ENCODE measurements around the gene JAKMIP1. TPM values are rescaled to one million over a fixed set of nuclear protein-coding genes. Genes with fewer than 3 reads are reported as not detected.
A peak's percentile ranks its signal among the peaks of the same experiment; 100 is the strongest.
"Not testable (repeated sequence)": the region's sequence is repeated elsewhere in the genome, so short reads cannot be mapped to it uniquely, and the experiment has no call there.

JAKMIP1 gene
- total RNA-seq, 1 experiment from 2014 or later, result 0.21 TPM

- no peak for DNase-seq (ENCODE audit: low spot score)
These were observed 56.7 kb downstream of the JAKMIP1 start for GRCh38 chr4:6143603-6144181.

GRCh38 chr4:6142935-6143602 is 57.3 kb downstream of the JAKMIP1 start:
- no peak for DNase-seq (ENCODE audit: low spot score)

DNA sequence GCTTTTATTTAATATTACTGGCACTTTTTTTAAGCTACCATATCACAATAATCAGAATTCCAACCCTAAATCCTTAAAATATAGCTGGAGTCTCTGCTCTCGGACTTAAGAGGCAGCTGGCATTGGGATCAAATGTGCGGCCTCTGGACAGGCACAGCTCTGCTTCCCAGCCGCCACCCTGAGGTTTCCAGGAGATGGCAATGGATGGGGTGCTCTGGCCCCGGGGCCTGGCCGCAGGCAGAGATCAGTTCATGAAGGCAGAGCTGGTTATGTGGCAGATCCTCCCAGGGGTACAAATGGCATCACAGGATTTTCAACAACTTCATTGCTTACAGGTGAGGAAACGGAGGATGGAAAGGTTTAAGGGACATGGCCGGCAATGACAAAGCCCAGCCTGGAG is 57.8 kb downstream of the JAKMIP1 start:
- DNase-seq (ENCODE audit: low spot score), result no peak

DNA sequence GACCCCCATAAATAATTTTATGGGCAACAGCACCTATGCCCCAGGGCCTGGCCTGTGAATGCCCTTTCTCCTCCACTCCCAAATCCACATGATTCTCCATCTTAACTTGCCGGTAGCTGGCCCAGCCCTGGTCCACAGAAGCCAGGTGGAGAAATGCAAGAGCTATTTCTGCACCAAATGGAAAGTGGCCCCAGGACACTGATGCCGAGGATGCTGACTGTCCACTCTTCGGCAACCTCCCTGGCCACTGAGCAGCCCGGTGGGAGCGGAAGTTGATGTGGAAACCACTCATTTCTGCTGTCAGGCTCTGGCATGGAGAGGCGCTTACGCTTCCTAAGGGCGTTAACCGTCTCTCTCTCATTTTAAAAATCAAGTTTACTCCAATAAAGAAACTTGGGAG is 58.8 kb downstream of the JAKMIP1 start:
- DNase-seq (ENCODE audit: low spot score), result no peak

- DNase-seq (ENCODE audit: low spot score), result not testable (repeated sequence)
These were observed 59.3 kb downstream of the JAKMIP1 start for GRCh38 chr4:6141021-6141420.

DNA sequence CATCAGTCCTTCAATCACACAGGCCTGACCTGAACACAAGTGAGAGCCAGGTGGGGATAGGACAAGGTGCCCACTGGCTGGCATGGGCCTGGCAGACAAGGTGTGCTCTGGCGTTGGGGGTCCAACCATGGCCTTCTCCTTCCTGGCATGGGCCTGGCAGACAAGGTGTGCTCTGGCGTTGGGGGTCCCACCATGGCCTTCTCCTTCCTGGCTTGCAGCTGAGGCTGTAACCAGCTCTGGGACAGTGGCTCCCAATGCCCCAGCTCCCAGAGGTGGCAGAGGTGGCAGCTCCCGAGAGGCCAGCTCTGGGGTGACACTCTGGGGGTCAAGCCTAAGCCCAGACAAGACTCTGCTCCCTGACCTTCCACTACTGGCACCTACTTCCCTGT is 62.6 kb downstream of the JAKMIP1 start:
- DNase-seq (ENCODE audit: low spot score), result no peak

- no peak for DNase-seq (ENCODE audit: low spot score)
These were observed 63.2 kb downstream of the JAKMIP1 start for GRCh38 chr4:6137027-6137746.

- peak; percentile 45 for DNase-seq (ENCODE audit: low spot score)
These were observed 65.6 kb downstream of the JAKMIP1 start for GRCh38 chr4:6134612-6135220.

GRCh38 chr4:6132716-6133115 is 67.6 kb downstream of the JAKMIP1 start:
- no peak for DNase-seq (ENCODE audit: low spot score)

DNA sequence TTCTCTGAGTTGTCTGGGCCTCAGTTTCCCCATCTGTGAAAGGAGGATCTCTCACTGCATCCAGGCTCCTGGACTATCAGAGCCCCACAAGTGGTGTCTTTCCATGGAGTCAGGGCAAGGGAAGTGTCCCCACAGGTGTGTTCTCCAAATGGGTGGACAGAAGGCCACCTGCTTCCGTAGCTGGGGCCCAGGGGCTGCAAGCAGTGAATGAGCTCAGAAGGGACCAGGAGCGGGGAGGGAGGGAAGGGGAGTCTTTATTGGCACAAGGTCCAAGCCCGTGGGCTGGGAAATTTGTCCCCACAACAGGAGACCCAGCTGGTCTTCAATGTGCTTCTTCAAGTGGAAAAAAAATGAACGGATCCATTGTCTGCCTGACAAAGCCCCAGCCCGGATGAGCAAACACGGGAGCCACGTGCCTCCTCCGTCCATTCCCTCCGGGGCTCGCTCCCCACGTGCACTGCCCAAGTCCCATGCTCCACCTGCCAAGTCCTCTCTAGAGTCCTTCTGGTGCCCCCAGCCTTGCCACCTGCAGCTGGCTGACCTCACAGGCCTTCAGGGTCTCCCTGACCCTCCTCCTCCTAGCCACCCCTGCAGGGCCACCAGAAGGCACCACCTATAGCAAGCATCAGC is 72.0 kb downstream of the JAKMIP1 start:
- no peak for DNase-seq (ENCODE audit: low spot score)

GRCh38 chr4:6126971-6127745 is 73.2 kb downstream of the JAKMIP1 start:
- no peak for DNase-seq (ENCODE audit: low spot score)

GRCh38 chr4:6125103-6125651 is 75.2 kb downstream of the JAKMIP1 start:
- DNase-seq (ENCODE audit: low spot score), result no peak

DNA sequence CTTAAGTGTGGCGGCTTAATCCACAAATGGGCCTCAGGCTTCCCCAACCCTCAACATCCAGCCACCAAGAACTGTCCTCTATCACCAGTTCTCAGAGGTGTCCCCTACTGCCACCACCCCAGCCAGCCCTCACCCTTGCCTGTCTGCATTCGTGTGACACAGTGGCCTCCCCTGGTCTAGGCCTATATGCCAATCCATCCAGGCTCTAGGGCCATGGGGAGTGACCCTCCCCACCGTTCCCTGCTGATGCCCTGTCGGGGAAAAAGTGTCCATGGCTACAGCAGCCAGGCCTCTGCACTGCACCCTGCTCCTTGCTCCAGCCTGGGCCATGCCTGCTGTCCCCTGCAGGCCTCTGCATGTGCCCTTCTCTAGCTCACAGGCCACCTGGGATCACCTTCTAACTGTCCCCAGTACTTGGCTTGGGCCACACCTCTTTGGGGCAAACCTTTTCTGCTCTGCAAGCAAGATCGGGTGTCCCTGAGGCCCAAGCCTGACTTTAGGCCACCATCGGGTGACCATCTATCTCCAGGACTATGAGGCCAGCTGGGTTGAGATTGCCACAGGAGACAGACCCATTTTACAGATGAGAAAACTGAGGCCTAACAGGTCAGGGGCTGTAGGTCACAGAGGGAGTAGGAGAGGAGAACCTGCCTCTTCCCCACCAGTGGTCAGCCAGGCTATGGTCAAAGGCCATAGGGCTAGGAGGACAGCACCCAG is 75.8 kb downstream of the JAKMIP1 start:
- DNase-seq (ENCODE audit: low spot score), result no peak

DNA sequence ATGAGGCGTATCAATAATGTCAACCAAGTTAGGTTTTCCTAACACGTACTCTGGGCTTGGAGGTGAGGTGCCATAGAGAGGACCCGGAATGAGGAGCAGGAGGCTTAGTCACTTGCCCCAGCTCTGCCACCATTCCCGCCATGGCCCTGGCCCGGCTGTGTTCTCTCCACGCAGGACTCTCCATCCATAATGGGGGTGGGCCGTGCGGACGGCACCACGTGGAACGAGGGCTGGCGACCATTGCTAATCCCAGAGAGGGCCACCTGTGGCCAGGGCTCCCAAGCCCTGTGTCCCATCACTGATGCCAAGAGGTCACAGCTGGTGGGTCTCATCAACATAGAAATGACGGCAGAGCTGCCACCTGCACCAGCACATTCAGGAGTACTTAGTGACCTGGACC is 76.4 kb downstream of the JAKMIP1 start:
- no peak for DNase-seq (ENCODE audit: low spot score)

GRCh38 chr4:6123541-6123940 is 76.8 kb downstream of the JAKMIP1 start:
- no peak for DNase-seq (ENCODE audit: low spot score)

GRCh38 chr4:6123116-6123515 is 77.2 kb downstream of the JAKMIP1 start:
- no peak for DNase-seq (ENCODE audit: low spot score)

DNA sequence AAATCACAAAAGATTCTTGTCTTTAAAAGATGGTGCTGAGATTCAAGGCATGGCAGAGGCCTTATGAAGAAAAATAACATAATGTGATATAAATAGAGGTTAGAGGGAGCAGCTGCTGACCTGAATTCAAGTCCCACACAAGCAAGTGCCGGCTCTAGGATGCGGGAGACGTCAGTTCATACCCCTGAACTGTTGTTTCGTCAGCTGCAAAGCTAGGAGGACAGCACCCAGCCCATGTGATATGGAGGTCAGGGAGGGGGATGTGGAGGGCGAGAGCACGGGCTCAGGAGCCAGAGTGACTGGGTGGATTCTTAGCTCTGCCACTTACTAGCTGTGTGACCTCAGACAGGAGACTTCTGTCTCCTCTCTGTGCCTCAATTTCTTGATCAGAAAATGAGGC is 77.9 kb downstream of the JAKMIP1 start:
- no peak for DNase-seq (ENCODE audit: low spot score)

- no peak for DNase-seq (ENCODE audit: low spot score)
These were observed 78.4 kb downstream of the JAKMIP1 start for GRCh38 chr4:6121941-6122340.

DNA sequence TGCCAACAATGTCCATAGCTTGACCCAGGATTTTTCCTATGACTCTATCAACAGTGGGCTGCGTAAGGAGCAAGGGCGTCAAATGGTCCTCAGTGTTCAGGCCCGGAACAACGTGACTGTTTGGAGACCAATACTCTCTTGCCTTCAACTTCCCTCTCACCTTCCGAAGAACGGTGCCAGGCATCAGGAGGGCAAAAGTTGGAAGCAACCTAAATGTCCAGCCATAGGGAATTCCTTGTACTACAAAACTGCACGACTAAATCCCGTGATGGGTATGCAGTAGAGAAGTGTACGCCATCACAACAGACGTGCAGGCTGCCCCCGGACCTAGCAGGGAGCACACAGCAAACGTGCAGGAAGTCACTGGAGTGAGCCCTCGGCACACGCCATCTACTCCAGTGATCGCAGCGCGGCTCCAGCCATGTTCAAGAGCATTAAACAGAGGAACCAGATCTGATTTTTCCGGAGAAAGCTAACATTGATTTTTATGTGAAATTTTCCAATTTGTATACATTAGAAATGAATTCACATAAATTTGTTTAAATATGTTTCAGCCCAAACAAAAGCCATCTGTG is 79.0 kb downstream of the JAKMIP1 start:
- no peak for DNase-seq (ENCODE audit: low spot score)

- DNase-seq (ENCODE audit: low spot score), result no peak
These were observed 80.0 kb downstream of the JAKMIP1 start for GRCh38 chr4:6120361-6120760.

All from H4 (cell line).